Measurements from ENCODE around the gene SLC24A4.

Gene SLC24A4

DNA sequence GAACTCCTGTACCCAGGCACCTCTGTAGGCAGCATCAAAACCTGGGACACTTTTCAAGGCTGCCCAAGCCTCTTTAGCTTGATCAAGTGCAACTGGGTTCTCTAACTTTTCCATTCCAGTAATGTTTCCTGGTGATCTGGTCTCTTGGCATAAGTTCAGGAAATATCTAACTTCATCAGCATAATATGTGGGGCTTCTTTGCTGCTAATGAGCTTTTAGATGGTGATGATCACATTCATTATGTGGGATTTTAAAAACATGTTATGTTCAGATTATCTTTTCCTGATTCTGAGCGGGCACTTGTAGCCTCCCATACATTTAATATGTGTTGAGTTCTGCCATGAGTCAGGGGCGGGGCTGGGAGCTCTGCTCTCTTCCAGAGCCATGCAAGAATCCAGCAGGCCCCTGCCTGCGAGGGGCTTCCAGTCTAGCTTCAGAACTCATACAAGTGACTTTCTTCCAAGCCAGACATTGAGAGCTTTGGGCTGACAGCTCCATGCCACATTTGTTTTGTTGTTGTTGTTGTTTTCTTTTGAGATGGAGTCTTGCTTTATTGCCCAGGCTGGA, 151.1 kb downstream of the SLC24A4 start:
- no CpG with 5 or more reads among the region's 3 CpGs for WGBS, 2 donors (ENCODE audit: extremely low coverage in 2 of 2, insufficient read length in 2 of 2, insufficient replicate concordance in 1 of 2)
- no peak overlapping the region for H3K9ac ChIP-seq (ENCODE audit: low read depth, low read length, poor library complexity)

DNA sequence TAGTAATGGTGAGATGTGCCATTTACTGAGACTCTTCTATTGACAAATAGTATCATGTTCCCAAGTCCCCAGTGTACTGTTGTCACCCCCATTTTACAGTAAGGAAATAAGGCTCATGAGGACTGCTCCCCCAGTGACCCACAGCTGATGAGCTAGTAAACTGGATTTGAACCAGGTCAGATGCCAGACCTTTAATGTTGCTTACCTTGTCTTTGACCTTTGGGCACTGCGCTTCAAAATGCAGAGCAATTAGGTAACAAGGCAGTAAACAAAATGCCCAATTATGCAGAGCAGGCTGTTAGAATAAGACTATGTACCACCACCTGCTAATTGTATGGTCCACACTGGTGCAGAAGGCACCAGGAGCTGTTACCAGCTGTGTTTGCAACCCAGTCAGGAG, 152.1 kb downstream of the SLC24A4 start:
- Histone ChIP-seq H4K8ac (ENCODE audit: low read depth, low read length) (no peak overlapping the region), H3K14ac (ENCODE audit: low read length) (no peak overlapping the region), H3K79me1 (ENCODE audit: low read depth, low read length) (no peaks in the 10 kb centered on the region), H3K4me1 (ENCODE audit: control insufficient read depth in 2 of 2, insufficient read depth in 1 of 2, low read depth in 1 of 2, low read length in 2 of 2) (no peaks in the 10 kb centered on the region), H4K91ac (ENCODE audit: low read depth, low read length, poor library complexity) (no peak overlapping the region), H2AFZ (ENCODE audit: low read length) (no peak overlapping the region), H3K36me3 (replicated peaks in 1 of 2; ENCODE audit: control insufficient read depth in 2 of 2, insufficient read depth in 2 of 2, low read length in 2 of 2) (no peaks in the 10 kb centered on the region), H3K9ac (ENCODE audit: low read depth, low read length, poor library complexity) (no peak overlapping the region), H2BK120ac (ENCODE audit: low read depth, low read length) (no peak overlapping the region), H2AK5ac (ENCODE audit: low read depth, low read length) (no peak overlapping the region), H3K9me3 (replicated peaks in 1 of 2; ENCODE audit: control insufficient read depth in 2 of 2, insufficient read depth in 1 of 2, low read depth in 1 of 2, low read length in 2 of 2) (no peaks in the 10 kb centered on the region), H2BK12ac (ENCODE audit: low read length) (no peak overlapping the region), H2BK5ac (ENCODE audit: low read length) (no peak overlapping the region), H3K18ac (ENCODE audit: low read length) (no peak overlapping the region), H3K23ac (ENCODE audit: low read depth, low read length, poor library complexity) (no peak overlapping the region), H3K4me3 (ENCODE audit: low read length in 2 of 2) (no peak overlapping the region), H3K4me2 (ENCODE audit: insufficient read depth, low read length, poor library complexity, severe bottlenecking) (no peak overlapping the region), H3K27ac (replicated peaks; ENCODE audit: low read length) (no peak overlapping the region), H3K27me3 (ENCODE audit: control insufficient read depth in 3 of 3, insufficient read depth in 3 of 3, low read depth in 1 of 3, low read length in 3 of 3) (peaks cover 0 to 4% (median 0%) of the 10 kb centered on the region in 3 experiments), H2BK15ac (ENCODE audit: low read length) (no peak overlapping the region), H3K4ac (ENCODE audit: low read length) (no peak overlapping the region)
- DNase-seq (ENCODE audit: low spot score) = no peak
- no CpG with 5 or more reads among the region's 1 CpG for WGBS, 2 donors (ENCODE audit: extremely low coverage in 2 of 2, insufficient read length in 2 of 2, insufficient replicate concordance in 1 of 2)

More for the DNA sequence above, 151.1 kb downstream of the SLC24A4 start:
- H3K4me2 ChIP-seq (ENCODE audit: insufficient read depth, low read length, poor library complexity, severe bottlenecking) = no peak overlapping the region
- H2BK5ac ChIP-seq (ENCODE audit: low read length) = no peak overlapping the region
- H2BK15ac ChIP-seq (ENCODE audit: low read length) = no peak overlapping the region
- H3K9me3 ChIP-seq (replicated peaks in 1 of 2; ENCODE audit: control insufficient read depth in 2 of 2, insufficient read depth in 1 of 2, low read depth in 1 of 2, low read length in 2 of 2) = no peaks in the 10 kb centered on the region
- H3K36me3 ChIP-seq (replicated peaks in 1 of 2; ENCODE audit: control insufficient read depth in 2 of 2, insufficient read depth in 2 of 2, low read length in 2 of 2) = no peaks in the 10 kb centered on the region
- no peak for DNase-seq (ENCODE audit: low spot score)
- no peak overlapping the region for H4K8ac ChIP-seq (ENCODE audit: low read depth, low read length)
- no peak overlapping the region for H3K18ac ChIP-seq (ENCODE audit: low read length)
- no peaks in the 10 kb centered on the region for H3K79me1 ChIP-seq (ENCODE audit: low read depth, low read length)
- no peak overlapping the region for H2AK5ac ChIP-seq (ENCODE audit: low read depth, low read length)
- H2BK120ac ChIP-seq (ENCODE audit: low read depth, low read length) = no peak overlapping the region
- no peaks in the 10 kb centered on the region for H3K4me1 ChIP-seq (ENCODE audit: control insufficient read depth in 2 of 2, insufficient read depth in 1 of 2, low read depth in 1 of 2, low read length in 2 of 2)
- no peak overlapping the region for H2BK12ac ChIP-seq (ENCODE audit: low read length)
- no peak overlapping the region for H3K14ac ChIP-seq (ENCODE audit: low read length)
- no peak overlapping the region for H4K91ac ChIP-seq (ENCODE audit: low read depth, low read length, poor library complexity)
- no peak overlapping the region for H2AFZ ChIP-seq (ENCODE audit: low read length)
- H3K4me3 ChIP-seq (ENCODE audit: low read length in 2 of 2) = no peak overlapping the region
- H3K4ac ChIP-seq (ENCODE audit: low read length) = no peak overlapping the region
- no peak overlapping the region for H3K27ac ChIP-seq (replicated peaks; ENCODE audit: low read length)
- H3K23ac ChIP-seq (ENCODE audit: low read depth, low read length, poor library complexity) = no peak overlapping the region
- peaks cover 0 to 4% (median 0%) of the 10 kb centered on the region in 3 experiments for H3K27me3 ChIP-seq (ENCODE audit: control insufficient read depth in 3 of 3, insufficient read depth in 3 of 3, low read depth in 1 of 3, low read length in 3 of 3)

DNA sequence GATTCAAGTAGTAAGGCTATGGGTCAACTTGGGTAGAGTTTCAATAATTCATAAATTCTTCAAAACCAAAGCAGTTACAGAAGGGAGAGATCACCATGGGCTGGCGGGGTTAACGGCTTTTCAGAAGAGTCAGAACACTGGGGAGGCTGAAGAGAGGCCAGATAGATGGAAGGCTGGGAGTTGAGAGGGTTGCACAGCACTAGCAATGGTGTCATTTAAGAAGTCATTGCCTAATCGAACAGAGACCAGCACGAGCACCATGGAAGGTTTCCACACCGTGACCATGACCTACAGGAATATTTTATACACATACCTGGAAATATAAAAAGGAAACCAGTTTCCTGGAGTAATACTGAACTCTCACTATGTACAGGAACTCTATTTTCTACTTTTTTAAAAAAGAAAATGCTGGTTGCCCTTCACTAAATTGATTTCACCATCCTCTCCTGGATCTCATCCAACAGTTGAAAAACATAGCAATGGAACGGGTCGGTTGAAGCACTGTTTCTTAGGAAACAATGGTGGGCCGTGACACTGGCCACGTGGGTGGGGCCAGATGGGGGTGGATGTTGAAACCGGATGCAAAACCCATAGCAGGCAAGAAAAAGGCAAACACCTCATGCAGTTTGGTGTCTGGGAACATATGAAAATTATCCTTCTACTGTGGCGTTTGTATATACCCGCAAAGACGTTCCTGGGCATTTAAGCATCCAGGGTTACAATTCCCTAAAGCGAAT, 152.7 kb downstream of the SLC24A4 start:
- Histone ChIP-seq H3K4me1 (ENCODE audit: control insufficient read depth in 2 of 2, insufficient read depth in 1 of 2, low read depth in 1 of 2, low read length in 2 of 2) (no peaks in the 10 kb centered on the region), H2BK5ac (ENCODE audit: low read length) (no peak overlapping the region), H3K27ac (replicated peaks; ENCODE audit: low read length) (no peak overlapping the region), H3K27me3 (ENCODE audit: control insufficient read depth in 3 of 3, insufficient read depth in 3 of 3, low read depth in 1 of 3, low read length in 3 of 3) (peaks cover 0 to 4% (median 0%) of the 10 kb centered on the region in 3 experiments), H3K23ac (ENCODE audit: low read depth, low read length, poor library complexity) (no peak overlapping the region), H3K9ac (ENCODE audit: low read depth, low read length, poor library complexity) (no peak overlapping the region), H4K8ac (ENCODE audit: low read depth, low read length) (no peak overlapping the region), H3K79me1 (ENCODE audit: low read depth, low read length) (no peaks in the 10 kb centered on the region), H3K4me2 (ENCODE audit: insufficient read depth, low read length, poor library complexity, severe bottlenecking) (no peak overlapping the region), H4K91ac (ENCODE audit: low read depth, low read length, poor library complexity) (no peak overlapping the region), H3K36me3 (replicated peaks in 1 of 2; ENCODE audit: control insufficient read depth in 2 of 2, insufficient read depth in 2 of 2, low read length in 2 of 2) (no peaks in the 10 kb centered on the region), H2AFZ (ENCODE audit: low read length) (no peak overlapping the region), H3K14ac (ENCODE audit: low read length) (no peak overlapping the region), H3K9me3 (replicated peaks in 1 of 2; ENCODE audit: control insufficient read depth in 2 of 2, insufficient read depth in 1 of 2, low read depth in 1 of 2, low read length in 2 of 2) (no peaks in the 10 kb centered on the region), H2BK15ac (ENCODE audit: low read length) (no peak overlapping the region), H2BK120ac (ENCODE audit: low read depth, low read length) (no peak overlapping the region), H3K4me3 (ENCODE audit: low read length in 2 of 2) (no peak overlapping the region), H3K4ac (ENCODE audit: low read length) (no peak overlapping the region), H2AK5ac (ENCODE audit: low read depth, low read length) (no peak overlapping the region), H2BK12ac (ENCODE audit: low read length) (no peak overlapping the region), H3K18ac (ENCODE audit: low read length) (no peak overlapping the region)
- no CpG with 5 or more reads among the region's 14 CpGs for WGBS, 2 donors (ENCODE audit: extremely low coverage in 2 of 2, insufficient read length in 2 of 2, insufficient replicate concordance in 1 of 2)
- DNase-seq (ENCODE audit: low spot score) = no peak

DNA sequence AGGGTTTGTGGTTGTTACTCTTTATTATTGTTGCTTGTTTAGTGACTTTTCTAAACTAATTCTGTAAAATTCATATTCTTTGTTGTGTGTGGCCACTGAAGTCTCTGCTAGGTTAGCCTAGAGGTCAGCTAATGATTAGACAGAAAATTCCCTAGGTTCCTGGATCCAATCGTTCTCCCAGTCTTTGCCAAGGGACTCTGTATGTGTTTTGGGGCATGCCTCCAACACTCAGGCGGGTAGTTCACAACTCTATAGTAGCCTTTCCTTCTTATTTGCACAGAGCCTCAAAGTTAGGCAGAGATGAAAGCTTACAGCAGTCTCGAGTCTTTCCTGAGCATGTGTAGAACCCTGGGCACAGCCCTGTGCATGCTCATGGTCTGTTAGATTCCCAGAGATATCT, 157.9 kb downstream of the SLC24A4 start:
- Histone ChIP-seq H3K79me1 (ENCODE audit: low read depth, low read length) (no peaks in the 10 kb centered on the region), H2AFZ (ENCODE audit: low read length) (no peak overlapping the region), H3K4me1 (ENCODE audit: control insufficient read depth in 2 of 2, insufficient read depth in 1 of 2, low read depth in 1 of 2, low read length in 2 of 2) (no peaks in the 10 kb centered on the region), H3K18ac (ENCODE audit: low read length) (no peak overlapping the region), H3K14ac (ENCODE audit: low read length) (no peak overlapping the region), H2BK12ac (ENCODE audit: low read length) (no peak overlapping the region), H3K9me3 (replicated peaks in 1 of 2; ENCODE audit: control insufficient read depth in 2 of 2, insufficient read depth in 1 of 2, low read depth in 1 of 2, low read length in 2 of 2) (no peaks in the 10 kb centered on the region), H3K23ac (ENCODE audit: low read depth, low read length, poor library complexity) (no peak overlapping the region), H3K27me3 (ENCODE audit: control insufficient read depth in 3 of 3, insufficient read depth in 3 of 3, low read depth in 1 of 3, low read length in 3 of 3) (peaks cover 0 to 9% (median 0%) of the 10 kb centered on the region in 3 experiments), H3K9ac (ENCODE audit: low read depth, low read length, poor library complexity) (no peak overlapping the region), H3K36me3 (replicated peaks in 1 of 2; ENCODE audit: control insufficient read depth in 2 of 2, insufficient read depth in 2 of 2, low read length in 2 of 2) (no peaks in the 10 kb centered on the region), H2BK120ac (ENCODE audit: low read depth, low read length) (no peak overlapping the region), H4K8ac (ENCODE audit: low read depth, low read length) (no peak overlapping the region), H2BK15ac (ENCODE audit: low read length) (no peak overlapping the region), H3K4ac (ENCODE audit: low read length) (no peak overlapping the region), H4K91ac (ENCODE audit: low read depth, low read length, poor library complexity) (no peak overlapping the region), H3K4me3 (ENCODE audit: low read length in 2 of 2) (no peak overlapping the region), H3K4me2 (ENCODE audit: insufficient read depth, low read length, poor library complexity, severe bottlenecking) (no peak overlapping the region), H2BK5ac (ENCODE audit: low read length) (no peak overlapping the region), H3K27ac (replicated peaks; ENCODE audit: low read length) (no peak overlapping the region), H2AK5ac (ENCODE audit: low read depth, low read length) (no peak overlapping the region)
- no CpG with 5 or more reads among the region's 3 CpGs for WGBS, 2 donors (ENCODE audit: extremely low coverage in 2 of 2, insufficient read length in 2 of 2, insufficient replicate concordance in 1 of 2)
- no peak for DNase-seq (ENCODE audit: low spot score)
